ENCODE measurements around the gene PTTG1IP. TPM values are rescaled to one million over a fixed set of nuclear protein-coding genes. Genes with fewer than 3 reads are reported as not detected.

The PTTG1IP gene
- total and polyA plus RNA-seq, 2 donors = 75.3 to 138 TPM

DNA sequence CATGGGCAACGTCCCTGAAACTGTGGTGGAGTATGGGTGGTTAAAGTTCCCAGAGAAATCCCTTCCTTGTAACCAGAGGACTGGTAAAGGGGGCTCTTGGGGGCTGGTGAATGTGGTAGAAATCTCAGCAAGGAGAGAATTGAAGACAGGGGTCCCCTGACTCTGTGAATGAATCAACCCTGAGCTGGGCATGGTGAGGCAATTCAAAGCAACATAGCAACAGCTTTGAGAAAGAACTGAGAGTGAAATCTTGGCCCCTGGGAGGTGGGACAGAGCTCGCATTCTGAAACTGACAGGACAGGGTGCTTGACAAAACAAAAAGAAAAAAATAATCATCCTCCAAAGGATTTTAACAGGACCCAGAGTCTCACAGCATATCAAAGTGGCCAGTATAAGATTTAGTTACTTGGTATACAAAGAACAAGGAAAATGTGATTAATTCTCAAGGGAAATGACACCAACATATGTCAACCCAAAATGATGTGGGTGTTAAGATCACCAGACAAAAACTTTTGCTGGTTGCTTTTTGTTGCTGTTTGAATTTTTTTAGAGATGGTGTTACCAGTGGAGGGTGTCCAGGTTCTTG lies 43.9 kb downstream of the PTTG1IP start:
- 78% methylated on average over 2 of the region's 2 CpGs for WGBS
- Histone ChIP-seq H3K4me3 (ENCODE audit: low read length in 2 of 2) (no peak overlapping the region), H3K27me3 (ENCODE audit: control insufficient read depth in 2 of 2, insufficient read depth in 1 of 2, low read length in 1 of 2) (peaks cover 0 to 2% of the 10 kb centered on the region in 2 donors), H3K27ac (ENCODE audit: low read depth in 1 of 2, low read length in 1 of 2) (no peak overlapping the region), H3K9me3 (ENCODE audit: control insufficient read depth in 2 of 2, insufficient read depth in 1 of 2, low read length in 1 of 2) (peaks cover 2 to 9% of the 10 kb centered on the region in 2 donors), H3K4me1 (ENCODE audit: control insufficient read depth in 2 of 2, insufficient read depth in 2 of 2, low read length in 2 of 2) (peaks cover 0 to 2% of the 10 kb centered on the region in 2 donors), H3K36me3 (ENCODE audit: control insufficient read depth in 2 of 2, insufficient read depth in 2 of 2, low read length in 1 of 2) (no peaks in the 10 kb centered on the region)
- DNase-seq (ENCODE audit: low read depth in 6 of 9, low spot score in 9 of 9) = no peak

DNA sequence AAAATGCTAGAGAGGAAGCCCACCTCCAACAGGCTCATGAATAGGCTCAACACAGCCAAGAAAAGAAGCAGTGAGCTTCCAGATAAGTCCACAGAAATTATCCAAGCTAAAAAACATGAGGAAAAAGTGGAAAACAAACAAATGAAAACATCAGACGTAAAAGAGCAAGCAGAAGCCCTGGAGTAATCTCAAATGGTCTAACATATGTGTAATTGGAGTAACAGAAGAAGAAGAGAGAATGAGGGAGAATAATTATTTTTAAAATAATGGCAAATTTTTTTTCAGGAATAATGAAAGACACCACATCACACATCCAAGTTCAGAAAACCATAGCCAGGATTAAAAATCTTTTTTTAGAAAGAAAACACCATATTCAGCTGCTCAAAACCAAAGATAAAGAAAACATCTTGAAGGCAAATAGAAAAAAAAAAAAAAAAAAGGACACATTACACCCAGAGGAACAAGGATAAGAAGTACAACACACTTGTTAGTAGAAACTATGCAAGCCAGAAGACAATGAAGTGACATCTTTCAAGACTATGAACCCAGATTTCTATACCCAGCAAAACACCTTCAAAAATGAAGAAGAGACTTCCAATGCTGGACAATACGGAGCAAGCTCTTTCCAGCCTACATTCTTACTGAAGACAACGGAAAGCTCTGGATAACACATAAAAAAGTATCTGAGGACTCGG lies 45.0 kb downstream of the PTTG1IP start:
- no peaks in the 10 kb centered on the region for H3K36me3 ChIP-seq (ENCODE audit: control insufficient read depth in 2 of 2, insufficient read depth in 2 of 2, low read length in 1 of 2)
- WGBS = 96% methylated on average over 4 of the region's 4 CpGs
- H3K4me1 ChIP-seq (ENCODE audit: control insufficient read depth in 2 of 2, insufficient read depth in 2 of 2, low read length in 2 of 2) = peaks cover 0 to 2% of the 10 kb centered on the region in 2 donors
- DNase-seq (ENCODE audit: low read depth in 6 of 9, low spot score in 9 of 9) = no peak
- H3K9me3 ChIP-seq (ENCODE audit: control insufficient read depth in 2 of 2, insufficient read depth in 1 of 2, low read length in 1 of 2) = peaks cover 2 to 13% of the 10 kb centered on the region in 2 donors
- peaks cover 0 to 2% of the 10 kb centered on the region in 2 donors for H3K27me3 ChIP-seq (ENCODE audit: control insufficient read depth in 2 of 2, insufficient read depth in 1 of 2, low read length in 1 of 2)
- no peak overlapping the region for H3K4me3 ChIP-seq (ENCODE audit: low read length in 2 of 2)
- H3K27ac ChIP-seq (ENCODE audit: low read depth in 1 of 2, low read length in 1 of 2) = no peak overlapping the region

GRCh38 chr21:44823179-44823660 lies 50.3 kb downstream of the PTTG1IP start:
- Histone ChIP-seq H3K27me3 (ENCODE audit: control insufficient read depth in 2 of 2, insufficient read depth in 1 of 2, low read length in 1 of 2) (peaks cover 0 to 4% of the 10 kb centered on the region in 2 donors), H3K4me1 (ENCODE audit: control insufficient read depth in 2 of 2, insufficient read depth in 2 of 2, low read length in 2 of 2) (peaks cover 0 to 3% of the 10 kb centered on the region in 2 donors), H3K36me3 (ENCODE audit: control insufficient read depth in 2 of 2, insufficient read depth in 2 of 2, low read length in 1 of 2) (no peaks in the 10 kb centered on the region), H3K9me3 (ENCODE audit: control insufficient read depth in 2 of 2, insufficient read depth in 1 of 2, low read length in 1 of 2) (peaks cover under 1 to 40% of the 10 kb centered on the region in 2 donors), H3K4me3 (ENCODE audit: low read length in 2 of 2) (no peak overlapping the region), H3K27ac (ENCODE audit: low read depth in 1 of 2, low read length in 1 of 2) (no peak overlapping the region)
- 98% methylated on average over 1 of the region's 1 CpG for WGBS
- DNase-seq (ENCODE audit: low read depth in 6 of 9, low spot score in 9 of 9) = no peak

GRCh38 chr21:44822484-44823178 lies 50.9 kb downstream of the PTTG1IP start:
- Histone ChIP-seq H3K27ac (ENCODE audit: low read depth in 1 of 2, low read length in 1 of 2) (no peak overlapping the region), H3K9me3 (ENCODE audit: control insufficient read depth in 2 of 2, insufficient read depth in 1 of 2, low read length in 1 of 2) (peaks cover 0 to 37% of the 10 kb centered on the region in 2 donors), H3K4me3 (ENCODE audit: low read length in 2 of 2) (no peak overlapping the region), H3K36me3 (ENCODE audit: control insufficient read depth in 2 of 2, insufficient read depth in 2 of 2, low read length in 1 of 2) (no peaks in the 10 kb centered on the region), H3K27me3 (ENCODE audit: control insufficient read depth in 2 of 2, insufficient read depth in 1 of 2, low read length in 1 of 2) (peaks cover 0 to 2% of the 10 kb centered on the region in 2 donors), H3K4me1 (ENCODE audit: control insufficient read depth in 2 of 2, insufficient read depth in 2 of 2, low read length in 2 of 2) (peaks cover 0 to 3% of the 10 kb centered on the region in 2 donors)
- DNase-seq (ENCODE audit: low read depth in 6 of 9, low spot score in 9 of 9) = no peak
- WGBS = 71% methylated on average over 5 of the region's 5 CpGs

- Histone ChIP-seq H3K27ac (ENCODE audit: low read depth in 1 of 2, low read length in 1 of 2) (no peak overlapping the region), H3K36me3 (ENCODE audit: control insufficient read depth in 2 of 2, insufficient read depth in 2 of 2, low read length in 1 of 2) (no peaks in the 10 kb centered on the region), H3K4me3 (ENCODE audit: low read length in 2 of 2) (no peak overlapping the region), H3K9me3 (ENCODE audit: control insufficient read depth in 2 of 2, insufficient read depth in 1 of 2, low read length in 1 of 2) (peaks cover 0 to 36% of the 10 kb centered on the region in 2 donors), H3K27me3 (ENCODE audit: control insufficient read depth in 2 of 2, insufficient read depth in 1 of 2, low read length in 1 of 2) (peaks cover 0 to 2% of the 10 kb centered on the region in 2 donors), H3K4me1 (ENCODE audit: control insufficient read depth in 2 of 2, insufficient read depth in 2 of 2, low read length in 2 of 2) (peaks cover 6 to 7% of the 10 kb centered on the region in 2 donors)
- WGBS = 94% methylated on average over 3 of the region's 3 CpGs
- no peak for DNase-seq (ENCODE audit: low read depth in 6 of 9, low spot score in 9 of 9)
These were observed 52.6 kb downstream of the PTTG1IP start for GRCh38 chr21:44820851-44821250.

- Histone ChIP-seq H3K4me3 (ENCODE audit: low read length in 2 of 2) (no peak overlapping the region), H3K9me3 (ENCODE audit: control insufficient read depth in 2 of 2, insufficient read depth in 1 of 2, low read length in 1 of 2) (peaks cover 0 to 36% of the 10 kb centered on the region in 2 donors), H3K36me3 (ENCODE audit: control insufficient read depth in 2 of 2, insufficient read depth in 2 of 2, low read length in 1 of 2) (peaks cover 0 to 3% of the 10 kb centered on the region in 2 donors), H3K27ac (ENCODE audit: low read depth in 1 of 2, low read length in 1 of 2) (no peak overlapping the region), H3K27me3 (ENCODE audit: control insufficient read depth in 2 of 2, insufficient read depth in 1 of 2, low read length in 1 of 2) (peaks cover 0 to 2% of the 10 kb centered on the region in 2 donors), H3K4me1 (ENCODE audit: control insufficient read depth in 2 of 2, insufficient read depth in 2 of 2, low read length in 2 of 2) (peaks cover 6 to 7% of the 10 kb centered on the region in 2 donors)
- no peak for DNase-seq (ENCODE audit: low read depth in 6 of 9, low spot score in 9 of 9)
- WGBS = 98% methylated on average over 33 of the region's 33 CpGs
These were observed 53.9 kb downstream of the PTTG1IP start for GRCh38 chr21:44819283-44820243.

DNA sequence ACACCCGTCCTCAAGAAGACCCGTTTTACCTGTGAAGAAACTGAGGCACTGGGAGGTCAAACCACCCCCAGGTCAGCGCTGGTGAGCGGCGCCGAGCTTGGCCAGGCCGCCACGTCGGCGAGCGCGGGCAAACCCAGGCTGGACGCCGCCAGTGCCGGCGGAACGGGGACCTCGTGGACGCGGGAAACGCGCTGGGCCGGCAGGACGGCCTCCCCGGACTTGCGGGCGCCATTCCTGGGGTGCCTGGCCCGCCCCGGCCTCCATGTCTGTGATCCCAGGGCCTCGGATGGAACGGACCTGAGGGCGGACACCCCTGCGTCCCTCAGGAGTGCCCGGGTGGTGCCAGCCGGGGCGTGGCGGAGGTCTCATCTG lies 54.9 kb downstream of the PTTG1IP start:
- Histone ChIP-seq H3K4me1 (ENCODE audit: control insufficient read depth in 2 of 2, insufficient read depth in 2 of 2, low read length in 2 of 2) (peaks cover 6 to 7% of the 10 kb centered on the region in 2 donors), H3K36me3 (ENCODE audit: control insufficient read depth in 2 of 2, insufficient read depth in 2 of 2, low read length in 1 of 2) (peaks cover 4 to 5% of the 10 kb centered on the region in 2 donors), H3K27me3 (ENCODE audit: control insufficient read depth in 2 of 2, insufficient read depth in 1 of 2, low read length in 1 of 2) (peaks cover 0 to 2% of the 10 kb centered on the region in 2 donors), H3K27ac (ENCODE audit: low read depth in 1 of 2, low read length in 1 of 2) (peak overlapping the region in 1 of 2 donors; percentile 94), H3K9me3 (ENCODE audit: control insufficient read depth in 2 of 2, insufficient read depth in 1 of 2, low read length in 1 of 2) (peaks cover 0 to 32% of the 10 kb centered on the region in 2 donors), H3K4me3 (ENCODE audit: low read length in 2 of 2) (peak overlapping the region; percentile 47 to 83)
- DNase-seq (ENCODE audit: low read depth in 6 of 9, low spot score in 9 of 9) = no peak
- WGBS = 60% methylated on average over 37 of the region's 37 CpGs

GRCh38 chr21:44817914-44818639 lies 55.4 kb downstream of the PTTG1IP start, which contains the start of gene SUMO3:
Gene SUMO3, minus strand, starts transcription at chr21:44818062. Its CDS starts 94 bp downstream, at chr21:44817968.
- peaks cover 9 to 11% of the 10 kb centered on the region in 2 donors for H3K36me3 ChIP-seq (ENCODE audit: control insufficient read depth in 2 of 2, insufficient read depth in 2 of 2, low read length in 1 of 2)
- peaks cover 0 to 2% of the 10 kb centered on the region in 2 donors for H3K27me3 ChIP-seq (ENCODE audit: control insufficient read depth in 2 of 2, insufficient read depth in 1 of 2, low read length in 1 of 2)
- peaks cover 6 to 7% of the 10 kb centered on the region in 2 donors for H3K4me1 ChIP-seq (ENCODE audit: control insufficient read depth in 2 of 2, insufficient read depth in 2 of 2, low read length in 2 of 2)
- H3K9me3 ChIP-seq (ENCODE audit: control insufficient read depth in 2 of 2, insufficient read depth in 1 of 2, low read length in 1 of 2) = peaks cover 0 to 32% of the 10 kb centered on the region in 2 donors
- H3K4me3 ChIP-seq (ENCODE audit: low read length in 2 of 2) = peak within 1 kb of the TSS; percentile 58 to 83
- under 1% methylated on average over 108 of the region's 108 CpGs for WGBS
- DNase-seq (ENCODE audit: low read depth in 6 of 9, low spot score in 9 of 9) = peak; percentile 42 to 92 (median 78)
- peak within 1 kb of the TSS; percentile 37 to 94 for H3K27ac ChIP-seq (ENCODE audit: low read depth in 1 of 2, low read length in 1 of 2)
